ENCODE results near the gene SCO2. TPM values are rescaled to one million over a fixed set of nuclear protein-coding genes. Genes with fewer than 3 reads are reported as not detected.

The SCO2 gene
- total RNA-seq, 4 donors from 2014 or later = 5.1 to 63.6 (median 5.9) TPM; not detected in 1

- 43% methylated on average over 34 of the region's 35 CpGs; no CpG with 5 or more reads in 1 of the 2 donors for WGBS, 2 donors (ENCODE audit: low coverage in 1 of 2)
- intact Hi-C loops (cut with DNase I; ENCODE audit: low total_unique reads) = no loop called here
- in situ Hi-C loops (cut with MboI; ENCODE audit: low pct_ligation_motif_present in 1 of 4, low pct_unique_long_range_greater_than_20kb in 1 of 4, low sequenced_read_pairs in 3 of 4) = no loop called here
- Histone ChIP-seq H3K9me3 (no peaks in the 10 kb centered on the region), H3K4me1 (peaks cover 8 to 37% (median 28%) of the 10 kb centered on the region in 4 donors), H3K4me3 (no peak overlapping the region), H3K27ac (no peak overlapping the region), H3K36me3 (no peaks in the 10 kb centered on the region), H3K27me3 (peaks cover 43% of the 10 kb centered on the region)
- TF ChIP-seq POLR2A (IDR thresholded peaks at IDR 0.05) = no peak
- DNase-seq = no peak
These were observed 22.0 kb upstream of the SCO2 start for GRCh38 chr22:50547263-50547985.

DNA sequence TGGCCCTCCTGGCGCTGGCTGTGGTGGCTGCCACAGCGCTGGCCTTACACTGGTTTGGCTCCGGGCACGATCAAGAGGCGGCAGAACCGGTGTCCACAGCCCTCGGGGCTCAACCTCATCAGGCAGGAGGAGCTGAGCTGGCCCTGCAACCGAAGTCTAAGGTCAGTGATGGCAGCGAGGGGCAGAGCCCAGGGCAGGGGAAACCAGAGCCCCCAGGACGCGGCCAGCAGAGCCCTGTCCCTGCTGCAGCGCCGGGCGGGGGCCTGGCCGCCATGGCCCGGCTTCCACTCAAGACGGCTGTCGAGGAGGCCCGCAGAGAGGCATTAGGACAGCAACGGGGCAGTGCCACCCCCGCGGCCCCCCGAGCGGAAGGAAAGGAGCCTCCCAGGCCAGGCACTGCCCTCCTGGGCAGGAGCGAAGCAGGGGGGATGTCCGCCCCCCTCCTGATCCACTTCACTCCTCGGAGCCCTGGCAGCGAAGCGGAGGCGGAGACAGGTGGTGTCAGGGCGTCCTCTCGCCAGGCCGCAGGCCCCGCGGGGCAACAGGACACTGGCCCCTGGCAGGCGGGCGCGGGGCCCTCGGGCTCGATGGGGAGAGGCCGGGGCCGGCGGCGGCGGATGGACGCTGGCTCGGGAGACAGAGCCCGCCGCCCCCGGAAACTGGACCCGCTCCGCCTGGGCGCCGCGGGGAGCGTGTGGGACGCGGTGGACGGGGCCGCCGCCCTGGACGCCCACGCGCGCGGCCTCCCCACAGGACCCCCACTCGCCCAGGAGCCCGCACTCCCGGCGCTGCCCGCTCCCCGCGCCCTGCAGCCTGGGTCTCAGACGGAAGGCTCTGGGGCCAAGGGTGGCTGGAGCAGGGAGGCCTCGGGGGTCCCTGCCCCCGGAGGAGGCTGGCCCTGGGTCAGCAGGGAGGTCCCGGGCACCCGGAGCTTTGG, 21.2 kb upstream of the SCO2 start:
- Histone ChIP-seq H3K4me3 (no peak overlapping the region), H3K27me3 (peaks cover 43% of the 10 kb centered on the region), H3K9me3 (no peaks in the 10 kb centered on the region), H3K27ac (no peak overlapping the region), H3K4me1 (peaks cover 9 to 40% (median 28%) of the 10 kb centered on the region in 4 donors), H3K36me3 (no peaks in the 10 kb centered on the region)
- intact Hi-C loops (cut with DNase I; ENCODE audit: low total_unique reads) = no loop called here
- 80% methylated on average over 72 of the region's 78 CpGs; no CpG with 5 or more reads in 1 of the 2 donors for WGBS, 2 donors (ENCODE audit: low coverage in 1 of 2)
- in situ Hi-C loops (cut with MboI; ENCODE audit: low pct_ligation_motif_present in 1 of 4, low pct_unique_long_range_greater_than_20kb in 1 of 4, low sequenced_read_pairs in 3 of 4) = no loop called here
- no peak for TF ChIP-seq EP300 (IDR thresholded peaks at IDR 0.05; ENCODE audit: low read depth)
- TF ChIP-seq POLR2A (IDR thresholded peaks at IDR 0.05) = no peak
- no peak for TF ChIP-seq POLR2AphosphoS5 (IDR thresholded peaks at IDR 0.05)
- no peak for TF ChIP-seq CTCF (IDR thresholded peaks at IDR 0.05)
- DNase-seq = no peak

DNA sequence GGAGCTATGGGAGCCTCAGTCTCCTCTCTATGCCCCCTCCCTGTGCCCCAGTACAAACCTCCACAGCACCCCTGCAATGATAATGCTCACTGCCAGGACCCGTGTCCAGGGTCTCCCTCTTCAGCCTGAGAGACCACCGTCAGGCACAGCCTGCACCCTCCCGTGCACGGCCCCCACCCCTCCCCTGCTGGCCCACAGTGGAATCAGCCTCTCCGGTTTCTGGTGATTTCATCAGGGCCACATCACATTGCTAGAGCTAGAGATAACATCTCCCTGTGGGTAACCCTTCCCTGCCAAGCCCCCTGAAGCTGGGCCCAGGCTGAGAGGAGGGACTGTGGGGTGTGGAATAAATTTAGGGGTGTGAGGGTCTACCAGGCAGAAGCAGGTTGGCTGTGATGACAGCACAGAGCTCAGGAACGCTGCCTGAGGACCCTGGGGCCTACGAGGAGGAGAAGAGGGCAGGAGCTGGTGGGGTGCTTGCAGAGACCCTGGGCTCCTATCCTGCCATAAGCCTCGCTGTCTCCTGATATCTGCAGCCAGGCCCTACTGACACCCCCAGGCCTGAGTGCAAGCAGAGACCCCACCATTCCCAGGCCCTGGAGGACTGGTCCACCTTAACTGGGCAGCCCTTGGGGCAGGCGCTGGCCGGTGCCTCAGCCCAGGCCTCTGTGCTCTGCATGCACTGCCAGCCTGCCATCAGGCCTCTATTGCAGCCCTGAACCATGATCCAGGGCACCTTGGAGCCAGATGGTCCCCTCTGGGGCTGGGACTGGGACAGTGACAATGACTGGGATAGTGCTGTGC, 20.3 kb upstream of the SCO2 start, which contains the start of gene KLHDC7B:
Gene KLHDC7B (plus strand): TSS at position 378 of the 804 bp plus-strand sequence. CDS start 345 bp downstream, at position 723.
- no peaks in the 10 kb centered on the region for H3K9me3 ChIP-seq
- H3K27me3 ChIP-seq = peaks cover 43% of the 10 kb centered on the region
- 79% methylated on average over 10 of the region's 10 CpGs; no CpG with 5 or more reads in 1 of the 2 donors for WGBS, 2 donors (ENCODE audit: low coverage in 1 of 2)
- H3K36me3 ChIP-seq = no peaks in the 10 kb centered on the region
- H3K27ac ChIP-seq = peak within 1 kb of the TSS; percentile 40 to 65 (median 54)
- peaks cover 14 to 48% (median 28%) of the 10 kb centered on the region in 4 donors for H3K4me1 ChIP-seq
- in situ Hi-C loops (cut with MboI; ENCODE audit: low pct_ligation_motif_present in 1 of 4, low pct_unique_long_range_greater_than_20kb in 1 of 4, low sequenced_read_pairs in 3 of 4) = no loop called here
- DNase-seq = no peak
- H3K4me3 ChIP-seq = no peak within 1 kb of the TSS
- intact Hi-C loops (cut with DNase I; ENCODE audit: low total_unique reads) = no loop called here
- TF ChIP-seq EP300 (IDR thresholded peaks at IDR 0.05; ENCODE audit: low read depth) = no peak

GRCh38 chr22:50544746-50545253, 19.4 kb upstream of the SCO2 start:
- intact Hi-C loops (cut with DNase I; ENCODE audit: low total_unique reads) = no loop called here
- H3K9me3 ChIP-seq = no peaks in the 10 kb centered on the region
- no peaks in the 10 kb centered on the region for H3K36me3 ChIP-seq
- DNase-seq = peak; percentile 45
- peak overlapping the region; percentile 40 to 65 (median 54) for H3K27ac ChIP-seq
- WGBS, 2 donors (ENCODE audit: low coverage in 1 of 2) = 52% methylated on average over 5 of the region's 5 CpGs; no CpG with 5 or more reads in 1 of the 2 donors
- in situ Hi-C loops (cut with MboI; ENCODE audit: low pct_ligation_motif_present in 1 of 4, low pct_unique_long_range_greater_than_20kb in 1 of 4, low sequenced_read_pairs in 3 of 4) = no loop called here
- no peak for TF ChIP-seq CTCF (IDR thresholded peaks at IDR 0.05)
- TF ChIP-seq POLR2A (IDR thresholded peaks at IDR 0.05) = no peak
- no peak for TF ChIP-seq EP300 (IDR thresholded peaks at IDR 0.05; ENCODE audit: low read depth)
- TF ChIP-seq POLR2AphosphoS5 (IDR thresholded peaks at IDR 0.05) = no peak
- peaks cover 41% of the 10 kb centered on the region for H3K27me3 ChIP-seq
- H3K4me1 ChIP-seq = peaks cover 18 to 55% (median 32%) of the 10 kb centered on the region in 4 donors
- no peak overlapping the region for H3K4me3 ChIP-seq

All from transverse colon (tissue), 4 donors.